BJ (cell line): Measurements from ENCODE around the gene IL4I1. TPM values are rescaled to one million over a fixed set of nuclear protein-coding genes. Genes with fewer than 3 reads are reported as not detected.

ENCODE experiments used
- CTCF ChIA-PET: fragments of 350-600 bp; formaldehyde crosslinking; extraction: SDS; loops from one replicate; lab custom pipeline; 2021; ENCODE audit warnings: antibody characterized with exemption, inconsistent platforms; lab: Yijun Ruan, JAX
- POLR2A ChIA-PET: fragments of 300-600 bp; sonication (Branson Sonifier 250); formaldehyde crosslinking; extraction: SDS; loops from one replicate; lab custom pipeline; 2021; ENCODE audit warnings: antibody characterized with exemption; lab: Charles Lee
- DNase-seq: peaks from one replicate; pipeline ENCODE4 v3.0.0-alpha.2; 2011; ENCODE audit warnings: low read depth
- H3K27me3 ChIP-seq: 2 replicates; pipeline ENCODE4 v1.6.0; 2011; ENCODE audit warnings: low read length; ENCODE audit not compliant: control insufficient read depth, insufficient read depth
- H3K36me3 ChIP-seq: 2 replicates; pipeline ENCODE4 v1.5.1; 2011; ENCODE audit warnings: low read length; ENCODE audit not compliant: control insufficient read depth, insufficient read depth
- H3K4me3 ChIP-seq: 2 replicates; pipeline ENCODE4 v1.5.1; 2011; ENCODE audit warnings: low read depth, mild to moderate bottlenecking, control low read depth, low read length
- polyA plus RNA-seq: library from polyadenylated mRNA; depleted of rRNA; stranded (reverse); fragments of >200 nt; gene quantifications from 2 replicates; pipeline ENCODE4 v1.2.3, GENCODE V29; 2011
- TF ChIP-seq, protein P1 (sequence below): IDR thresholded peaks from 2 replicates; pipeline ENCODE4 v1.5.1; 2011; ENCODE audit warnings: low read depth, mild to moderate bottlenecking, control low read depth, inconsistent platforms, low read length, moderate library complexity; ENCODE audit not compliant: insufficient read depth

The IL4I1 gene
- polyA plus RNA-seq, 1 experiment: 0.12 TPM

DNA sequence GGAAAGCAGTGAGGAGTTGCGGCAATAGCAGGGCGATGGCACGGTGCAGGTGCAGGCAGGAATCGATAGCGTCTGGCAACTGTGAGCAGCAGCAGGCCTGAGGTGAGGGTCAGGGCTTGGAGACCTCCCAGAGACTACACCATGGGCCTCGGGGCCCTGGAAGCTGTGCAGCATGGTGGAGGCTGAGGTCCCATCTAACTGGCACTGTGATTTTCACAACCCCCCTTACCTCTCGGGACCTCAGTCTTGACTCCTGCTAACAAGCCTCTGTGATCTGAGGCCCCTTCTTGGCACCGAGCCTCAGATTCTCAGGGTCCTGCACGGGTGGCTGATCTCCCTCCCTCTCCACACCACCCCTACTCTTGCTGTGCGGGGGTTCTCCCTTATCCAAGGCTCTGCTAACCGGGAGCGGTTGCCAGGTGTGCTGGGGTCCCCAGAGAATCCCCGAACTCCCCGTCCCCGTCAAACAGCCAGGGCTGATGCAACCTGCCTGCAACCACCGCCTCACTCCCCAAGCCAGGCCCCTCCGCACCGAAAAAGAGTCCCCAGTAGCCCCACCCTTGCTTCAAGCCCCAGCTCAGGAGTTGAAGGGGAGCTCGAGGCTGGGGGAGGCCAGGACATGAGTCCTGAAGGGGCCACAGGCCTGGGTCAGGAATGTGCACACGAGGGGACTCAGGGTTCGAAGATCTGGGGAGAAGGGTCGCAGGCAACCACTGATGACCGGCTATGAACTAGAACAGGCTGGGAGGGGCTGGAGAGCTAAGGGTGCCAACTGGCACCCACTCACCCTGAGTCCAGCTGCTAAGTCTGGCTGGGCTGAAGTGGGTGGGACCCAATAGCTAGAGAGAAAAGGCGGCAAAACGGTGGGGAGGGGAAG is 27.6 kb upstream of the IL4I1 start:
- Histone ChIP-seq H3K36me3 (peaks cover 17% of the 10 kb centered on the region), H3K27me3 (no peaks in the 10 kb centered on the region), H3K4me3 (no peak overlapping the region)
- DNase-seq: no peak
- ChIA-PET CTCF (no interaction called here), POLR2A (no interaction called here)
- TF ChIP-seq, protein P1, sequence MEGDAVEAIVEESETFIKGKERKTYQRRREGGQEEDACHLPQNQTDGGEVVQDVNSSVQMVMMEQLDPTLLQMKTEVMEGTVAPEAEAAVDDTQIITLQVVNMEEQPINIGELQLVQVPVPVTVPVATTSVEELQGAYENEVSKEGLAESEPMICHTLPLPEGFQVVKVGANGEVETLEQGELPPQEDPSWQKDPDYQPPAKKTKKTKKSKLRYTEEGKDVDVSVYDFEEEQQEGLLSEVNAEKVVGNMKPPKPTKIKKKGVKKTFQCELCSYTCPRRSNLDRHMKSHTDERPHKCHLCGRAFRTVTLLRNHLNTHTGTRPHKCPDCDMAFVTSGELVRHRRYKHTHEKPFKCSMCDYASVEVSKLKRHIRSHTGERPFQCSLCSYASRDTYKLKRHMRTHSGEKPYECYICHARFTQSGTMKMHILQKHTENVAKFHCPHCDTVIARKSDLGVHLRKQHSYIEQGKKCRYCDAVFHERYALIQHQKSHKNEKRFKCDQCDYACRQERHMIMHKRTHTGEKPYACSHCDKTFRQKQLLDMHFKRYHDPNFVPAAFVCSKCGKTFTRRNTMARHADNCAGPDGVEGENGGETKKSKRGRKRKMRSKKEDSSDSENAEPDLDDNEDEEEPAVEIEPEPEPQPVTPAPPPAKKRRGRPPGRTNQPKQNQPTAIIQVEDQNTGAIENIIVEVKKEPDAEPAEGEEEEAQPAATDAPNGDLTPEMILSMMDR: no peak

GRCh38 chr19:49923055-49924003 is 26.6 kb upstream of the IL4I1 start:
- H3K36me3 ChIP-seq: peaks cover 18% of the 10 kb centered on the region
- TF ChIP-seq, protein P1: no peak
- no peaks in the 10 kb centered on the region for H3K27me3 ChIP-seq
- no peak overlapping the region for H3K4me3 ChIP-seq
- CTCF ChIA-PET: interaction anchor here (1.5 kb wide), 1 partner anchor 12 kb away, joined by 8 read pairs; no protein-coding TSS in a partner anchor
- DNase-seq: no peak
- POLR2A ChIA-PET: no interaction called here

- ChIA-PET CTCF (interaction anchor here (1.5 kb wide), 1 partner anchor 11 kb away, joined by 8 read pairs; no protein-coding TSS in a partner anchor), POLR2A (no interaction called here)
- no peak overlapping the region for H3K4me3 ChIP-seq
- peaks cover 18% of the 10 kb centered on the region for H3K36me3 ChIP-seq
- DNase-seq: peak; percentile 34
- TF ChIP-seq, protein P1: no peak
- H3K27me3 ChIP-seq: no peaks in the 10 kb centered on the region
Measured at GRCh38 chr19:49921871-49922795, 25.4 kb upstream of the IL4I1 start.

DNA sequence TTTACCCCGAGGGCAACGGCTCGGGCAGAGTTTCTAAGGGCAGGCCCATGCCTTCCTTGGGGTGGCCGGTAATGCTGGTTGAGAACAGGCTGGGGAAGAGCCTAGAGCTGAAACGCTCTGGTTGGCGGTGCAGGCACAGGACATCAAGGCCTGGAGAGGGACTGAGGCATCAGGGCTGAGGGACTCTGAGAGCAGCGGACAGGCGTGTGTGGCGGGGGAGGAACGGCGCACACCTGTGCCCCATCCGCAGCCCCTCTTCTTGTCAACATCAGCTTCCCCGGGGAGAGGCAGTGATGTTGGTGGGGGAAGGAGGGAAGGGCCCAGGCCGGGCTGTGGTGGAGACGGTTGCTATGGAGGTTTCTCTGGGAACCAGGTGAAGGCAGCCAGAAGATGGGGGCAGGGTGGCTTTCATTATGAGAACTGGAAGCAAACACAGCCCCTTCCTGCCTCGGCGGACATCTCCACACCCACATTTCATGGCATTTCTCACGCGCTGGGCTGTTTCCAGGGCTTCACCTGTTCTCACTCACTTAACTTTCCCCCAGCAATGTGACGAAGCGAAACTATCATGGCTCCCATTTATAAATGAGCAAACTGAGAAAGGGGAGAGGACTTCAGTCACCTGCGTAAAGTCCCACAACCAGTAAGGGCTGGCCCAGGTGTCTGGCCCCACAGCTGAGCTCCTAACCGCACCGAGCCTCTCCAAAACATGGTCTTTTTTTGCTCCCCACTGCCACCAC is 24.1 kb upstream of the IL4I1 start:
- ChIA-PET POLR2A (no interaction called here), CTCF (no interaction called here)
- no peaks in the 10 kb centered on the region for H3K27me3 ChIP-seq
- H3K36me3 ChIP-seq: peaks cover 18% of the 10 kb centered on the region
- H3K4me3 ChIP-seq: no peak overlapping the region
- no peak for DNase-seq
- TF ChIP-seq, protein P1: no peak
